NCI-H2029 treated with DMSO at 0.1 percent for 48 hours (cell line): ENCODE results near the gene NPHP4.

ENCODE experiments used
- DNase-seq: peaks from one replicate; lab custom pipeline; 2025; lab: John Stamatoyannopoulos, UW

NPHP4 gene

GRCh38 chr1:5992026-5992813 is at the start of gene NPHP4:
NPHP4 (minus strand) TSS chr1:5992425; CDS start chr1:5986289, 6,136 bp downstream.
- DNase-seq = peak; percentile 86

- no peak for DNase-seq
Observed at GRCh38 chr1:6041432-6042062, 49.3 kb upstream of the NPHP4 start.

GRCh38 chr1:6040861-6041415 is 48.7 kb upstream of the NPHP4 start:
- no peak for DNase-seq

GRCh38 chr1:6040444-6040843 is 48.2 kb upstream of the NPHP4 start:
- no peak for DNase-seq

- no peak for DNase-seq
Observed at GRCh38 chr1:6039031-6039430, 46.8 kb upstream of the NPHP4 start.

GRCh38 chr1:6038603-6039002 is 46.4 kb upstream of the NPHP4 start:
- no peak for DNase-seq

GRCh38 chr1:6037338-6037762 is 45.1 kb upstream of the NPHP4 start:
- no peak for DNase-seq

- no peak for DNase-seq
Observed at GRCh38 chr1:6035719-6036118, 43.5 kb upstream of the NPHP4 start.

- DNase-seq = no peak
Observed at GRCh38 chr1:6035303-6035702, 43.1 kb upstream of the NPHP4 start.

- DNase-seq = no peak
Observed at GRCh38 chr1:6034750-6035096, 42.5 kb upstream of the NPHP4 start.

- DNase-seq = no peak
Observed at GRCh38 chr1:6033986-6034749, 41.9 kb upstream of the NPHP4 start.

- DNase-seq = no peak
Observed at GRCh38 chr1:6033124-6033523, 40.9 kb upstream of the NPHP4 start.

- no peak for DNase-seq
Observed at GRCh38 chr1:6030547-6031261, 38.5 kb upstream of the NPHP4 start.

GRCh38 chr1:6030132-6030531 is 37.9 kb upstream of the NPHP4 start:
- no peak for DNase-seq

GRCh38 chr1:6029351-6029750 is 37.1 kb upstream of the NPHP4 start:
- no peak for DNase-seq

GRCh38 chr1:6028042-6028850 is 36.0 kb upstream of the NPHP4 start:
- no peak for DNase-seq

- no peak for DNase-seq
Observed at GRCh38 chr1:6027591-6027990, 35.4 kb upstream of the NPHP4 start.

GRCh38 chr1:6026095-6026809 is 34.0 kb upstream of the NPHP4 start:
- peak; percentile 54 for DNase-seq

- no peak for DNase-seq
Observed at GRCh38 chr1:6025269-6026094, 33.3 kb upstream of the NPHP4 start.

GRCh38 chr1:6024376-6024775 is 32.2 kb upstream of the NPHP4 start:
- DNase-seq = no peak
